BE2C (cell line): ENCODE measurements around the gene SUCNR1.

Experiments
- DNase-seq: peaks from one replicate; pipeline ENCODE4 v3.0.0-alpha.2; 2020
- H3K27me3 ChIP-seq: fragments of 250-450 bp; sonication (Bioruptor Pico); 2 replicates; pipeline ENCODE4 v1.5.1; 2020; ENCODE audit warnings: mild to moderate bottlenecking
- H3K36me3 ChIP-seq: fragments of 250-450 bp; sonication (Bioruptor Pico); 2 replicates; pipeline ENCODE4 v1.5.1; 2020; ENCODE audit warnings: mild to moderate bottlenecking
- H3K4me1 ChIP-seq: fragments of 250-450 bp; sonication (Bioruptor Pico); 2 replicates; pipeline ENCODE4 v1.5.1; 2020
- H3K4me3 ChIP-seq: 2 replicates; pipeline ENCODE4 v1.5.1; 2011; ENCODE audit warnings: low read depth, low read length
- H3K9me3 ChIP-seq: fragments of 250-450 bp; sonication (Bioruptor Pico); 2 replicates; pipeline ENCODE4 v1.5.1; 2020
- CTCF ChIP-seq: IDR thresholded peaks from 2 replicates; pipeline ENCODE4 v1.5.1; 2012; ENCODE audit warnings: mild to moderate bottlenecking, low read depth, low read length

Gene SUCNR1

GRCh38 chr3:151918253-151919029 is 45.0 kb downstream of the SUCNR1 start:
- TF ChIP-seq CTCF = peak; percentile 63
- Histone ChIP-seq H3K27me3 (no peaks in the 10 kb centered on the region), H3K9me3 (no peaks in the 10 kb centered on the region), H3K36me3 (no peaks in the 10 kb centered on the region), H3K4me1 (no peaks in the 10 kb centered on the region; the same call in 1 of the 2 replicates), H3K4me3 (no peak overlapping the region)
- DNase-seq = no peak

DNA sequence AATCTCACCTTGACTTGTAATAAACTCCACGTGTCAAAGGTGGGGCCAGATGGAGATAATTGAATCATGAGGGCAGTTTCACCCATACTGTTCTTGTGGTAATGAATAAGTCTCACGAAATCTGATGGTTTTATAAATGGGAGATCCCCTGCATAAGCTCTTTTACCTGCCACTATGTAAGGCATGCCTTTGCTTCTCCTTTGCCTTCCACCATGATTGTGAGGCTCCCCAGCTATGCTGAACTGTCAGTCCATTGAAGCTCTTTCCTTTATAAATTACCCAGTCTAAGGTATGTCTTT is 45.5 kb downstream of the SUCNR1 start:
- Histone ChIP-seq H3K36me3 (no peaks in the 10 kb centered on the region), H3K4me3 (no peak overlapping the region), H3K9me3 (no peaks in the 10 kb centered on the region), H3K27me3 (no peaks in the 10 kb centered on the region), H3K4me1 (no peaks in the 10 kb centered on the region; the same call in 1 of the 2 replicates)
- TF ChIP-seq CTCF = no peak
- no peak for DNase-seq

GRCh38 chr3:151919446-151919845 is 46.0 kb downstream of the SUCNR1 start:
- no peak for DNase-seq
- no peak for TF ChIP-seq CTCF
- Histone ChIP-seq H3K4me1 (no peaks in the 10 kb centered on the region; the same call in 1 of the 2 replicates), H3K4me3 (no peak overlapping the region), H3K27me3 (no peaks in the 10 kb centered on the region), H3K9me3 (no peaks in the 10 kb centered on the region), H3K36me3 (no peaks in the 10 kb centered on the region)

- Histone ChIP-seq H3K4me1 (no peaks in the 10 kb centered on the region), H3K4me3 (no peak overlapping the region), H3K9me3 (no peaks in the 10 kb centered on the region), H3K36me3 (no peaks in the 10 kb centered on the region), H3K27me3 (no peaks in the 10 kb centered on the region)
- no peak for TF ChIP-seq CTCF
- DNase-seq = no peak
These were observed 50.5 kb downstream of the SUCNR1 start for GRCh38 chr3:151923901-151924300.

GRCh38 chr3:151924753-151925152 is 51.3 kb downstream of the SUCNR1 start:
- Histone ChIP-seq H3K9me3 (no peaks in the 10 kb centered on the region), H3K36me3 (no peaks in the 10 kb centered on the region), H3K4me1 (no peaks in the 10 kb centered on the region), H3K4me3 (no peak overlapping the region), H3K27me3 (no peaks in the 10 kb centered on the region)
- DNase-seq = no peak
- no peak for TF ChIP-seq CTCF

GRCh38 chr3:151925419-151925818 is 52.0 kb downstream of the SUCNR1 start:
- Histone ChIP-seq H3K4me1 (no peaks in the 10 kb centered on the region), H3K36me3 (no peaks in the 10 kb centered on the region), H3K4me3 (no peak overlapping the region), H3K9me3 (no peaks in the 10 kb centered on the region), H3K27me3 (no peaks in the 10 kb centered on the region)
- no peak for TF ChIP-seq CTCF
- DNase-seq = no peak
